GM19463 (cell line): ENCODE results near the gene TBC1D24.

Experiments used
- ATAC-seq: cut with Tn5 transposase; IDR thresholded peaks from one replicate; pipeline ENCODE4 v1.9.1; 2021; ENCODE audit warnings: mild to moderate bottlenecking, moderate library complexity; ENCODE audit not compliant: unreplicated experiment

The TBC1D24 gene

GRCh38 chr16:2497695-2498484, 23.0 kb downstream of the TBC1D24 start:
- no peak for ATAC-seq

GRCh38 chr16:2498531-2499253, 23.8 kb downstream of the TBC1D24 start:
- no peak for ATAC-seq

- ATAC-seq, result no peak
Observed at GRCh38 chr16:2499454-2499853, 24.5 kb downstream of the TBC1D24 start.

- no peak for ATAC-seq
Observed at GRCh38 chr16:2499890-2500429, 25.0 kb downstream of the TBC1D24 start.

- ATAC-seq, result no peak
Observed at GRCh38 chr16:2500430-2500917, 25.5 kb downstream of the TBC1D24 start.

- ATAC-seq, result peak; percentile 57
Observed at GRCh38 chr16:2500918-2501750, 26.2 kb downstream of the TBC1D24 start.

GRCh38 chr16:2501946-2502895, 27.3 kb downstream of the TBC1D24 start:
- ATAC-seq, result no peak

- no peak for ATAC-seq
Observed at GRCh38 chr16:2505695-2506094, 30.8 kb downstream of the TBC1D24 start.

GRCh38 chr16:2507052-2507659, 32.2 kb downstream of the TBC1D24 start:
- ATAC-seq, result peak; percentile 52

- peak; percentile 12 for ATAC-seq
Observed at GRCh38 chr16:2507665-2508064, 32.7 kb downstream of the TBC1D24 start.

- ATAC-seq, result no peak
Observed at GRCh38 chr16:2508722-2509400, 33.9 kb downstream of the TBC1D24 start.

- ATAC-seq, result no peak
Observed at GRCh38 chr16:2511128-2511800, 36.3 kb downstream of the TBC1D24 start.

GRCh38 chr16:2511996-2512734, 37.2 kb downstream of the TBC1D24 start:
- no peak for ATAC-seq

GRCh38 chr16:2512735-2513404, 37.9 kb downstream of the TBC1D24 start:
- no peak for ATAC-seq

GRCh38 chr16:2513405-2514332, 38.7 kb downstream of the TBC1D24 start, which contains the start of gene ATP6V0C:
Gene ATP6V0C (plus strand): TSS chr16:2513952. CDS start chr16:2514104, 152 bp downstream.
- ATAC-seq, result peak; percentile 72
